Right renal cortex interstitium (tissue), 3 donors: Measurements from ENCODE around the gene TRPV4. TPM values are rescaled to one million over a fixed set of nuclear protein-coding genes. Genes with fewer than 3 reads are reported as not detected.

Experiments
- DNase-seq, 3 donors: peaks; one replicate each; pipeline ENCODE4 v3.0.0-alpha.2; 2013; ENCODE audit warnings: low read depth in 3 of 3, low spot score in 2 of 3
- polyA plus RNA-seq, 3 donors: library from polyadenylated mRNA; unstranded; fragments of 120-200 nt; gene quantifications; one replicate each; pipeline ENCODE4 v1.2.1, GENCODE V29; 2013; ENCODE audit not compliant: insufficient read length in 3 of 3

TRPV4 gene
- polyA plus RNA-seq, 3 donors: 11.2 to 14.3 (median 12.8) TPM

- DNase-seq: no peak
Observed at GRCh38 chr12:109829667-109830066, 3.5 kb downstream of the TRPV4 start.

- no peak for DNase-seq
Observed at GRCh38 chr12:109828754-109829511, 4.3 kb downstream of the TRPV4 start.

DNA sequence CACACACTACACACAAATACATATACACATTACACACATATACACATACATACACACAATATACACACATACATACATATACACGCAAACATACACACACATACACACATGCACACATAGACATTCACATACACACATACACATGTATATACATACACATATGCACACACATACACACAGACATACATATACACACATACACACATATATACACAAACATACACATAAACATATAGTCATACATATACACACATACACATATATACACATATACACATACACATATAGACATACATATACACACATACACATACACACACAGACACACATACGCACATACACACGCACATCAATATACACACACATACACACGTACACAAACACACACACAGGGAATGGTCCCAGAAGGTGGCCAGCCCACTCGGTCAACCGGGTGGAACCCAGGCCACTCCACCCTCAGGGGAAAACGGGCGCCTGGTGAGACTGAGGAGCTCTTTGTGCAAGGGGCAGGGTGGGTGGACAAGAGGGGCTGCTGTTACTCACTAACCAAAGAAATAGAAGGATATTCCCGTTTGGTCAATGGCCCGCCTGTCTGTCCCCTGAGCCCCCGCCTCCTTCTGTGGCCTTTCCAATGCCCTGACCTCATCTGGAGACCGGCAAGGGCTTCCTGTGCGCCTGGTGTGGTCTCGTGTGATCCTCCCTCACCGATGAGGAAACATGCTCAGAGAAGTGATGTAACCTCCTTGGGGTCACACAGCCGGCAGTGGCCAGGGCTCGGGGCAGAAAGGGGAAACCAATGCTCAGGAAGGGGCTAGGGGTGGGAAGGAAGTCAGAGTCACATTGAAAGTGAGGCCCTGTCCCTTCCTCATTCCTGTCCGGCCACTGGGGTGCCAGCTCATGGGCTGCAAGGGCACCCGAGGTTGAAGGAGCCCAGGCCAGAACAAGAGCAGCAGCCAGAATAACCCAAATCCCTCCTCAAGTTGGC is 5.3 kb downstream of the TRPV4 start:
- no peak for DNase-seq

GRCh38 chr12:109827080-109827479 is 6.1 kb downstream of the TRPV4 start:
- DNase-seq: no peak

- no peak for DNase-seq
Observed at GRCh38 chr12:109824731-109825130, 8.5 kb downstream of the TRPV4 start.

DNA sequence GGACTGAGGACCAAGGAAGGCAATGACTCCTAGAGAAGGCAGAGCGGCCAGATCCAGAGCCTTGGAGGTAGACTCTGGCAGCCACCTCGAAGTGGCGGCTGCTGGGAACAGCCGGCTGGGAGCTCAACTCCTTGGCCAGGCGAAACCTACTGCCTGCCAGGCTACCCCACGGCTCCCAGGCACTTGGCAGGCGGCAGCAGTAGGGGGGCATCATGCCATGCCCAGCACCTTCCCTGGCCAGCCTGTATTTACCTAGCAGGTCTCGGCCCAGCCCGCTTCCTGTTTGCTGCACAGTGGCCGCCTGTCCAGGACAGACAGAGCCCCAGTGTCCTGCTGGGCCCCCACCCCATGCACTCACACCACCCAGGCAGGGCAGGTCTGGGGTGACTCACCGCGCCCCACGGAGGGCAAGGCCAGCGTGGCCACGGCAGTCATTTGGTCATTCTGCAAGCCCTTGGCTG is 10.2 kb downstream of the TRPV4 start:
- DNase-seq: no peak

DNA sequence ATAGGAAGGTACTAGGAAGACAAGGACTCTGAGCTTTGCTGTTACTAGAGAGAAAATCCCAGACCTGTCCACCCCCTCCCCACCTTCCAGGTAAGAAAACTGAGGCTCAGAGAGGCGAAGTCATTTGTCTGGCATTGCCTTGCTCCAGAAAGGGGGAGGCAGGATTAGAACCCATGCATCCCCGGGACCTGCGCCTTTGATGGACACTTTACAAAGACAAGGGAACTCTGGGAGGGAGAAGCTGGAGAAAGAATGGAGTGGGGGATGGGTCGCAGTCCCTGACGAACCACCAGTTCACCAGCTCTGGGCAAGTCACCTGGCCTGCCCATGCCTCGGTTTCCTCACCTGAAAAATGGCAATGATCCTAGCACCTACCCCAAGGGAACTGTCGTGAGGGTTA is 10.8 kb downstream of the TRPV4 start:
- no peak for DNase-seq

DNA sequence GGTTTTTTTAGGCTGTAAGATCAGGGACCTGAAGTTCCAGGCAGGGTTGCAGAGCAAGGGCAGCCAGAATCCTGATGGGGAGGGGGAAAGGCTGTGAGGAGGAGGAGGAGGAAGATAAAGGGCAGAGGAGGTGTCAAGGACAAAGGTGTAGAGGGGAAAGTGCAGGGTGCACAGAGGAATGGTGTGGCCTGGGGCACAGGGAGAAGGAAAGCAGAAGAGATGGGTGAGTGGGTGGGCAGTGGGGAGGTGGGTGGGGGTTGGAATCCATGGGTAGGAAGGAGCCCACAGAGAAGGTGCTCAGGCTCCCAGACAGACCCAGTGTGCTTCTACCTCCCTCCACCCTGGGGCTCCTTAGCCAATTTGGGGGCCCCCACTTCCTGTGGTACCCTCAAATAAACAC is 11.2 kb downstream of the TRPV4 start:
- no peak for DNase-seq

DNA sequence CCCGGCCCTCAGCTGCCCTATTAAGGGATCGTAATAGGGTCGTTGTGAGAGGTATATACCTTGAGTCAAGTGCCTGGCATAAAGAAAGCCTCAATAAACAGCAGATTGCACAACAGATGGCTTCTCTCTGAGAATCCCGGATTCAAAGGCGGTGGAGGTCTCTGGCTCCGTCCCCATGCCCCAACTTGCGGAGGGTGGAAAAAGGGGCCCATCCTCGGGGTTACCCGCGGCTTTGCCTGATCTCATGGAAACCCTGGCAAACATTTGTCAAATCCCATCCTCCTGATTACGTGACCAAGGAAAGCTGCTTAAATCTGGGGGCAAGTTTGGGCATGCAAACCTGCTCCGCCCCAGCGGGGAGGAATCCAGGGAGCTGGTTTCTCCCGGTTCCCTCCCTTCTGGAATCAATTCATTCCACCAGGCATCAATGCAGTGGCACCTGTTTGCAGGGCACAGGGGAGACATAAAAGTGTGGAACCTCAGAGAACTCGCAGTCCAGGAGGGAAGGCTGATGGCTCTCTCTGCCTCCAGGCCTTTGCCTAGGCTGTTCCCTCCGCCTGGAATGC is 12.3 kb downstream of the TRPV4 start:
- DNase-seq: no peak

DNA sequence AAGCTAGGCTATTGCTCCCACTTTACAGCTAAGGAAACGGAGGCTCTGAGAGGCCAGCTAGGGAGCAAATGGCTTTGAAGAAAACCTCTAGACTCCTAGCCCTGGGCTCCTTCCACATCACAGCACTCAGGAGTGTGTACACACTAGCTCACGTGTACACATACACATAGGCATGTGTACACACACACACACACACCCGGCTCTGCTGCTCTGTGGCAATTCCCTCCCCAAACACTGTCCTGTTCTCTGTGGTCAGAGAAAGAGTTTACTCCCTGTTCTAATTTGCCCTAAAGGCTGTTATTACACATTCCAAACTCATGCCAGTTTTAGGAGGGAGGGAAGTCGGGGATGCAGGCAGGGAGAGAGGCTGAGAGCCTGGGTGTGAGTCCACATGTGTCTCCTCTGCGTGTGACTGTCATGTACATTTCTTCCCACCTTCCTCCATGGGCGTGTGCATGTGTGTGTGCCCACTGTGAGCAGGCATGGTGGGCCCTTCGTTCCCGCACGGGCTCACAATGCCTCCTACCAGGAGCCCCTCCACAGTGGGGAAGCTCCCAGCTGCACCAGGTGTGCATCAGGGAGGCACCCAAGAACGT is 14.2 kb downstream of the TRPV4 start:
- no peak for DNase-seq

DNA sequence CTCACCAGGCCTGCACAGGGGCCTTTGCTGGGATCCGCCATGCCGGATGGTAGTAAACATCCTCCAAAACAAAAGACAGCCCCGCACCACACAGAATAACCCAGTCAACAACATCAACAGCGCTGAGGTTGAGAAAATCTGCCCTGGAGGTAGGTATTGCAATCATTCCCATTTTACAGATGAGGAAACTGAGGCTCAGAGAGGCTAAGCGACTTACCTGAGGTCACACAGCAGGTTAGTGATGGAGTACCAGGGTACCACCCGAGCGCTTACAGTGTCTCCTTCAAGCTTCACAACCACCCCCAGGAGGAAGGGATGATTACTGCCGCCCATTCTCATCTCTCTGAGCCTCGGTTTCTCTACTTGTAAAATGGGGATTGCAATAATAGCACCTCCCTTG is 14.9 kb downstream of the TRPV4 start:
- DNase-seq: no peak

DNA sequence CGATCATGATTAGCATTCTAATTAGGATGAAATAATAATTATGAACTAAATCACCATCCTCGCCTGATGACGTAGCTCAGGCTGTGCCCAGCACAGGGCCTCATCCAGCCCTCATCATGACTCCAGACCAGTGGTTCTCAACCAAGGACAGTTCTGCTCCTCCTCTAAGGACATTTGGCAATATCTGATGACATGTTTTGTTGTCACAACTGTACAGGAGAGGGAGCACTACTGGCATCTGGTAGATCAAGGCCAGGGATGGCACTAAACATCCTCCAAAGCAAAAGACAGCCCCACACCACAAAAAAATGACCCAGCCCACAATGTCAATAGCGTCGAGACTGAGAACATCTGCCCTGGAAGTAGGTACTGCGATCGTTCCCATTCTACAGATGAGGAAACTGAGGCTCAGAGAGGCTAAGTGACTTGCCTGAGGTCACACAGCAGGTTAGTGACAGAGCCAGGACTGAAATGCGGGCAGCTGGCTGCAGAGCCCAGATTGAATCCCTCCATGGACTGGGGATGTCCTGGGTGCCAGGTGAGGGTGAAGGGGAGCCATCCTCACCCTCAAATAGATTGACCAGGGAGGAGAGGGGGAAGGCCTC is 15.5 kb downstream of the TRPV4 start:
- no peak for DNase-seq

DNA sequence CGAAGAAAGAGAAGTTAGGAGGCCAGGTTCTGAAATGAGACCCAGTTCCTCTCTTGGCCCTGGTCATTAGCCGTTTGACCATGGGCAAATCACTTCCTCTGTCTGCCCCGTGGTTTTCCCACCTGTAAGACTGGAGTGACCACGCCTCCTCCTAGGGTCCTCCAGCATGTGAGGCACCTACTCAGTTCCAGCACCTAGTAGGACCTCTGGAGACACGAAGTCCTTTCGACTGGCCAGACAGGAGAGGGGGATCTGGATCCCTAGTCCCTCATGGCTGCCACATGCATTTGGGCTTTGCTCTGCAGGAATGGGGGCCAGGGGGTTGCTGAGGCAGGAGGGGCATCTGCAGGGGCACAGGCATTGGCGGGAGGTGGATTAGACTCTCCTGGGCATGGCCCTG is 16.3 kb downstream of the TRPV4 start:
- no peak for DNase-seq

GRCh38 chr12:109815757-109816617 is 17.2 kb downstream of the TRPV4 start:
- no peak for DNase-seq

GRCh38 chr12:109815225-109815624 is 18.0 kb downstream of the TRPV4 start:
- no peak for DNase-seq

GRCh38 chr12:109814600-109815150 is 18.5 kb downstream of the TRPV4 start:
- DNase-seq: no peak

DNA sequence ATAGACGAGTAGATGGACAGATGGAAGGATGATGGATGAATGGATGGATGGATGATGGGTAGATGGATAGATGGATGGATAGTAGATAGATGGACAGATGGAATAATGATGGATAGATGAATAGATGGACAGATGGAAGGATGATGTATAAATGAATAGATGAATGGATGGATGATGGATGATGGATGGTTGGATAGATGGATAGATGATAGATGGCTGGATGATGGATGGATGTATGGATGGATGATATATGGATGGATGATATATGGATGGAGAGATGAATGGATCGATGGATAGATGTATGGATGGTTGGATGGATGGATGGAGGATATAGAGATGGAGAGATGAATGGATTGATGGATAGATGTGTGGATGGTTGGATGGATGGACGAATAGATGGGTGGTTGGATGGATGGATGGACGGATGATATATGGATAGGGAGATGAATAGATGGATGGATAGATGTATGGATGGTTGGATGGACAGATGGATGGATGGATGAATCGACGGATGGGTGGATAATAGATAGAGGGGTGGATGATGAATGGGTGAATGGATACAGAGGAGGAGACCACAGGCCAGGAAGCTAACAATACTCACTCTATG is 19.3 kb downstream of the TRPV4 start:
- DNase-seq: no peak

DNA sequence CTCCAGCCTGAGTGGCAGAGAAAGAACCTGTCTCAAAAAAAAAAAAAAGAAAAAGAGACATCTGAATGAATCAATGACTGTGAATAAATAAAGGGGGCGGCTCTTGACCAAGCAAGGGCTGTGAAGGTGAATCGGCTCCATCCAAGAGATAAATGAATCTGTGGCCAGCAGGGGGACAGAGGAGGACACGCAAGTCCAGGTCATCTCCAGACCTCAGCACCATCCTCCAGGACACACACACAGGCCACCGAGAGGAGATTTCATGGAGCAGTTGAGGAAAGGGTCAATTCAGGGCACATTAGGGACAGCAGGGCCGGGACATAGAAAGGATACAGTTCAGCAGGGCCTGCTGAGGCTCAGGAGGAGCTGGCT is 21.6 kb downstream of the TRPV4 start:
- no peak for DNase-seq
